ENCODE measurements around the gene CTTNBP2.

The CTTNBP2 gene

DNA sequence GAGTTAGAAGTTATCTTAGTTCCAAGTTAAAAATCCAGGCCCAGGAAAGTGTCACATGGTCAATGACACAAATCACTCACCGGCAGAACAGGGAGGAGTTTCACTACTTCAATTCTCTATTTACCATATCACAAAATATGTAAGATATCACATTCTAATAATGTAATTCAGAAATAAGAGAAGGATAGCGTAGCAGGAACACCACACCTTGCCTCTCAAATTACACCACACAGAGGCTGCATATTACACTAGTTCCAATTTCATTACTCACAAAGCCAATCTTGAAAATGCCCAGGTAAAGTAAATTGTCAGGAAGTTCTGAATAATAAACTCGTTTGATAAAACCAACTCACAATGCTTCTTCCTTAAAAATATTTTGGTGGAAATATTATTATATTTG lies 169.2 kb downstream of the CTTNBP2 start:
- DNase-seq (ENCODE audit: low read depth in 2 of 3, low spot score in 1 of 3), result no peak

DNA sequence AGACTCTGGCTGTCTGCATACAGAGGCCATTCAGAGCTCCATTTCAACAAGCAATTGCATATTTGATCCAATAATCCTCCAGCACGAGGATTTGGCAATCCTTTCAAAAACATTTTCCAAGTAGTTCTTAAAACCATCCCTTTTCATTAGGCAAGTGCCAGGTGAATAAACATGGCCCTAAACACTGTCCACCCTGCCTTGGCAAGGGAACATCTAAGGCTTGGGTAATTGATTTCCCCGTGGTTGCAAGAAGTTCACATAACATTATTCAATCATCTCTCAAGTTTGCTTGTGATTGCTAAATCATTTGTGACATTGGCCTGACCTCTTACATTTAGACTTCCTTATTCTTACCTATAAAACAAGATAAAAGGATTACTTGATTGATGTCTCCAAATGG lies 175.2 kb downstream of the CTTNBP2 start:
- DNase-seq (ENCODE audit: low read depth in 2 of 3, low spot score in 1 of 3), result no peak

DNA sequence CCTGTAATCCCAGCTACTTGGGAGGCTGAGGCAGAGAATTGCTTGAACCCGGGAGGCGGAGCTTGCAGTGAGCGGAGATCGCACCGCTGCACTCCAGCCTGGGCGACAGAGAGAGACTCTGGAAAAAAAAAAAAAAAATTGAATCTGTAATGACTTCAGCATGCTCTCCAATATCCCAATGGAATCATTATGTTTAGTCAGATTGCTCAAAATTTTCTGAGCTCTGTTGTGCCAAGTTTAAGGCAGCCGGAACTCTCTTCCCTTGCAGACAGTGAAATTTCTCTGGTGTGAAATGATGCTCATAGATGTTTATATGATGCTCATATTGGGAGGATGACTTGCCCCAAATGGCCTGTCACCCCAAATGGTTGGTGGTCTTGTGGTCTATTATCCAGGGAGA lies 180.9 kb downstream of the CTTNBP2 start:
- DNase-seq (ENCODE audit: low read depth in 2 of 3, low spot score in 1 of 3), result no peak

DNA sequence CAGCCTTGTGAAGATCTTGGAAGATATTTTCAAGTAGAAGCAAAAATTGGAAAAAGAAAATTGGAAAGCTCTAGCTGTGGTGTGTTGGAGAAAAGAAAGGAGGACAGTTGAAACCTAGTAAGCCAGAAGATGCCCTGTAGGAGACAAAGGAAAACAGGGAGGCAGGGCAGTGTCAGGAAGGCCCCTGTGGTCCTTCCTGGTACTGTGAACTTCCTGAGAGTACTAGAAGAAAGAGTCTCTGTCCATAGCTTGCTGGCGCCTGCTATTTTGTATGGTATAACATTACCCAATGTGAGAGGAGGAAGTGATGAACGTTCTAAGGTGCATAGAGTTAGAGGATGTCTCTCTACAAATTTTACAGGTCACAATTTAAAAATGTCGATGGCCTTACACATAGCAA lies 183.1 kb downstream of the CTTNBP2 start:
- no peak for DNase-seq (ENCODE audit: low read depth in 2 of 3, low spot score in 1 of 3)

DNA sequence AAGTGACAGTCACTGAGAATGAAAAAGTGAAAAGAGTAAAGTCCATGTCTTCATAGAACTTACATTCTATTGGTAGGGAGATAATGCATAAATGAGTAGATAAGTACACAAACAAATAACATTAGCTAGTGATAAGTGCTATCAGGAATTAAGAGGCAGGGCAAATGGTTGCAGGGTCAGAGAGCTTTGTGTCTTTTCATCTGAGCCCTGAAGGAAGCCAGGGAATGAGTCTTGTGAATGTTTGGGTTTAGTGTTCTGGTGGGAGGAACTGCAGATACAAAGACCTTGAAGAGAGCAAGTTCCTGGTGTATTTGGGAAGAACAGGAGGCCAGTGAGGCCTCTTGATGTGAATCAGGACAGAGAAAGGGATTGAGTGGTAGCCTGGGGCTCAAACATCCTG lies 183.8 kb downstream of the CTTNBP2 start:
- DNase-seq (ENCODE audit: low read depth in 2 of 3, low spot score in 1 of 3), result no peak

DNA sequence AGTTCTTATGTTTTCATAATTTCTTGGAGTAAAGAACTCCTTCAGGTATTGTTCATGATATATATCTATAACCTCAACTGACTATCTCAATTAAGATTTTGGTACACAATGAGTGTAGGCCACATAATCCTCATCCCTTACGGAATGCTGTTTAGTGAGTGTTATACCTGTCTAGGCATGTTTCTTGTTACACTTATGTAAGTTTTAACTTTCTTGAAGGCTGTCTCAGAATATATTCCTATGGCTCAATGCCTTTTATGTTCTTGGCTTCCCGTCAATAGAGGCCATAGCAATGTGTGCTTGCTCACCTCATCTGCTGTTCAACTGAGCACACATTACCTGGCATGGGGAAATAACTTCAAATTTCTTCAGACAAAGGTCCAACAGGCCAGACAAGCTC lies 185.1 kb downstream of the CTTNBP2 start:
- no peak for DNase-seq (ENCODE audit: low read depth in 2 of 3, low spot score in 1 of 3)

DNA sequence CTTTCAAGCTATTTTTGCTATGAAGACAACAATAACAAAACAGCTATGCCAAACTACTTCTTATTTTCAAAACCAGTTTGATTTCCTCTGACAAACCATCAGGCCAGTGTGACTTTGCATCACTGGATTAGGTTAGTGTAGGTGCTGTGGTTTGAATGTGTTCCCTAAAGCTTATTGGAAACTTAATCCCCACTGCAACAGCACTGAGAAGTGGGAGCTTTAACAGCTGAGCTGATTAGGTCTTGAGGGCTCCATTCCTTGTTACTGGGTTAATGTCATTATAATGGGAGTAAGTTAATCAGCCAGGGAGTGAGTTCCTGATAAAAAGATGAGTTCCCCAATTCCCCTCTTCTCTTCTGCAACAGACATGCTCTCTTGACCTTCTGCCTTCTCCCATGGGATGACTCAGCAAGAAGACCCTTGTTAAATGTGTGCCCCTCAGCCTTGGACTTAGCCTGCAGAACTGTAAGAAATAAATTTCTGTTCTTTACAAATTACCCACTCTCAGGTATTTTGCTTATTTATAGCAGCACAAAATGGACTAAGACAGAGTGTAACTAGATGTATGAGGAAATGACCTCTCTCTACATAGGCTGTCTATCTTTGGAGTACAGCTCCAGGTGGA lies 186.8 kb downstream of the CTTNBP2 start:
- DNase-seq (ENCODE audit: low read depth in 2 of 3, low spot score in 1 of 3), result no peak

DNA sequence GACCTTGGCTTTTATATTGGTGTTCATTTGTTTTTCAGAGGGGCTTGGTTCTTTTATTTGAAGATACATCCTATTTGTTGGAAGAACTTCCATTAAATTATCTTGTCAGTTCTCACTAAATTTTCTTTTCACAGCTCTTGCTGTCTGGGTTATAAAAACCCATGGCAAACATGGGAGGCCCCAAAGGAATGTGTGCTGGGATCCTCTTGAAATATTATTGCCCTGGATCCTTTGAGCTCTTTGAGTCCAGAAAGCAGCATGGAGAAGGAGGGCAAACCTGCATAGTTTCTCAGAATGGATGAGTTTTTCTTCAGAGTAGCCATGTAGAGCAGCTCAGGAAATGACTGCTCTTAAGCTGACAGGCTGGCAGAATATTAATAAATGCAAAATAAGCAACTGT lies 187.4 kb downstream of the CTTNBP2 start:
- DNase-seq (ENCODE audit: low read depth in 2 of 3, low spot score in 1 of 3), result no peak

DNA sequence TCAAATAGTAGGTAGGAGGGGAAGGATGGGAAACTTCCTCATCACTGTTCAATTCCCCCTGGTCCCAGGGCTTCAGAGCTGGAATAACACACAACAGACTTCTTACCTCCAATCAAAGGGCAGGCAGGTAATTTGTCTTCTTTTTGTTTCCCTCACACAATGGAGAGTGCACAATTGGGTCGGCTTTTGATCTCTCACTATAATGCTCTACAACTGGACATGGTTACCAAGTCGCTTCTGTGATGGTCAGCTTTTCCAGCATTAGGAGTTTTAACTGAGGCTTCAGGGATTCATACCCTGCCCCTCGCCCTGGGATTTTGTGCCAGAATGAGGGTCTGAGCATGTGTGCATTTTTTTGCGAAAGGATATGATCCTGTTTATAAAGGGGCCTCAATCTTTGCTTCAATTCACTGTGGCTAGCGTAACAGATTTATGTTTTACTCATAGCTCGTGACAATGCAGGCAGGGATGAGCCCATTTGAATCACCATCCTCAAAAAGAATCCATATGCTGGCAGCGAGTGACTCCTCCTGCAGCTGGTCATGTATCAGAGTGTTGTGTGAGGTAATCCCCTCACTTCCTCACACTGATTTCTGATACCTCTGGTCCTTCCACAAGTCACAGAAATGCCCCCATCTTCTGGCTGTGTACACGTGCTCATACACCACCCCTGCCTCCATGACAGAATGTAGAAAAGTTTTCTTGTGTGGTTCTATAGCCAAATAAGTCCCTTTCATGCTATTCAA lies 189.6 kb downstream of the CTTNBP2 start:
- DNase-seq (ENCODE audit: low read depth in 2 of 3, low spot score in 1 of 3), result no peak

DNA sequence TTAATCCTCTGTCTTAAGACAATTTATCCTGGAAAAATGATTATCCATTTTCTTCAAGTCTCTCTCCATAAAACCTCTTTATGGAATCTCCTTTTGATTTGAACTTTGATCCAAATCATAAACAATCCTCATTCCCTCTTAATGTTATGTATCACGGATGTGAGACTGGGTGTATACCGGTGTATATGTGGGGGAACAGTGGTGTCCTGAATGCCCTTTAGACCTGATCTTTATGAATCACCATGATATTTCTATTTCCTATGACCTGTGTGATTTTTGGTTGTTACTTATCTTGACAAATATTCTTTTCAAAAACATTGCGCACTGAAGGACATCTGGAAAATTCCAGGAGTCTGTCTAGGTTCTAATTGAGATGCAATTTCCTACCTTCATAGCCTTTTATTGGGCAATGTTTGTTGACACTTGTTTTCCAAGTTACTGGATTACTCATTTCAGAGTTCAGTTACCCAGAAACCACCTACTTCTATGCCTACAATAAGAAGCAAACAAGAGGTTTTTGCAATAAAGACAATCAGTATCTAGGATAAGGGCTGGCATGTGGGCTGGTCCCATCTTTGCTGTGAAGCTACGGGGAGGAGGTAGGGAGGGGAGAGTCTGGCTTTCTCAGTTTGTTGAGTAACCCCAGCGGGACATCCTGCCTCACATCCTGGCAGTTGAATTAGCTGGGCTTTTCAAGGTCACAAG lies 190.4 kb downstream of the CTTNBP2 start:
- no peak for DNase-seq (ENCODE audit: low read depth in 2 of 3, low spot score in 1 of 3)

DNA sequence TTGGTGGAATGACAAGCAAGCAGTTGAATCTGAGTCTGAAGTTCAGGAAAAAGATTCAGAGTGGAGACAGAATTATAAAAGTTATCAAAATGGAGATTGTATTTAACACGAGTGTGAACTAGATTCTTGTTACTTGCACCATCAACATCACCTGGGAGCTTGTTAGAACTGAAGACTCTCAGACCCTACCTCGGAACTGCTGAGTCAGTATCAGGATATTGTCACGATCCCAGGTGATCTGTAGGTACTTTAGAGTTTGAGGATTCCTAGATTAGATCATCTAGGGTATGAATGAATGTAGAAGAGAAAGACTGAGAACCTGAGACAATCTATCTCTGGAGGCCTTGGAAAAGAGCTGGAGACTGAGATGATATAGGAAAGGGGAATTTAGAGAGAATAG lies 194.1 kb downstream of the CTTNBP2 start:
- no peak for DNase-seq (ENCODE audit: low read depth in 2 of 3, low spot score in 1 of 3)

DNA sequence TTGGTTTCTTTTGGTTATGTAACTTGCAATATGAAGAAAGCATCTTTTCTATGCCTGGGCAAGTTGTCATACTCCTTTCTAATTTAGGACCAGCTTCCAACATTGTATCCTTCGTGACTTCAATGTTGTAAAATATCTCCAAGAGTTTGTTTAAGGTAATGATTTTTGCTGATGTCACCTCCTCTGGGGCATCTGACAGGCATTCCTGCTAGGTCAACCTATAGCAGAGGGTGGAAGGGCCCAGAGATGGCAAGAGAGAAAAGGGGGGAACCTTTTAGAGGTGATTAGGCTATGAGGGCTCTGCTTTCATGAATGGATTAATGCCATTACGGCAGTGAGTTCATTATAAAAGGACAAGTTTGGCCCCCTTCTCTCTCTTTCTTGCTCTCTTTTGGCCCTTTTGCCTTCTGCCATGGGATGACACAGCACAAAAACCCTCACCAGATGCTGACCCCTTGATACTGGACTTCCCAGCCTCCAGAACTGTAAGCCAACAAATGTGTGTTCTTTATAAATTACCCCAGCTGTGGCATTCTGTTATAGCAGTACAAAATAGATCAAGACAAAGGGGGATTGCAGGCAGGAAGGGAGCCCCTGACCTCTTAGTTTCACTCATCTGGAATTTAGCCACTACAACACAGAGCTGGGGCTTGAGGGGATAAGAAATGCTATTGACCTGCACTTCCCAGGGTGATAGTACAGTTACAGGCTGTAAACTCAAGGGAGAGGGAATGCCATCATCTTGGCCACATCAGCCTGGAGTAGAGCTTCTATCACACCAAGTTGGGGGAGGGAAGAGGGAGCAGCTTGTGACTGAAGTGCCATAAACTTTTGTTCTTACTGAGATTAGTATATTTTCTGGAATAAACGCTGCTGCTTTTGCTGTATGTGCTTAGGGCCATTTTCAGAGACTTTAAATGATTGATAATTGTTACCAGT lies 197.5 kb downstream of the CTTNBP2 start:
- DNase-seq (ENCODE audit: low read depth in 2 of 3, low spot score in 1 of 3), result no peak

DNA sequence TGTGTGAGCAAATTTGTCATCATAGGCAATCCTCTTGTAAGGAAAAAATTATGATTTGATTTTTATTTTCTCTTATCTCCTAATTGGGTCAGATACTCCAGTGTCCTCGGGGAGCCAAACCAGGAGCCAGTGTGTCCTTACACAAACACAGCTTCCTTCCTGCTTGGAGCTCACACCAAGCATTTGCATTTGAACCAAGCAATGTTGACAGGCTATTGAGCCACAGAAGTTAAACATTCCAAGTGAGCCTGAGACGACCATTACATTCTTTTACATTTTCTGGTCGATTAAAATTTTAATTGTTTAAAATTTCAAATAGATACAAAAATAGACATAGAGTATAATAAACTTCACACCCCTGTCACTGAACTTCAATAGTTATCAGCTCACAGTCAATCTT lies 198.6 kb downstream of the CTTNBP2 start:
- DNase-seq (ENCODE audit: low read depth in 2 of 3, low spot score in 1 of 3), result no peak

DNA sequence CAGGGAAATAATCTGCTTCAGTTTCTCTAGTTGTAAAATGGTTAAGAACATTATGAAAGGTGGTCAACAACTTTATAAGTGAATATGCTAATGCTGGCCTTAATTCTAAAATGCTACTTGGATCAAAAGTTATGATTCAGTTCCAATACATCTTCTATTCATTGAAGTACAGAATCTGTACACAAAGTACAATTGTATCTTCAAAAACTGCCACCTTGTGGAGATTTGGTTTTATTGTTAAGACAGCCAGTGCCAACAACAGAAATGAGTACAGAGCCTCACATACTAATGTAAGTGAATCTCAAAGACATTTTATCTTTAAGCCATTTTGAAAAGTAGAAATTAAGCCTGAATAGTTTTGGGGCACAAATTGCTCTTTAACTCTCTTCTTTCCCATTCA lies 199.4 kb downstream of the CTTNBP2 start:
- DNase-seq (ENCODE audit: low read depth in 2 of 3, low spot score in 1 of 3), result no peak

DNA sequence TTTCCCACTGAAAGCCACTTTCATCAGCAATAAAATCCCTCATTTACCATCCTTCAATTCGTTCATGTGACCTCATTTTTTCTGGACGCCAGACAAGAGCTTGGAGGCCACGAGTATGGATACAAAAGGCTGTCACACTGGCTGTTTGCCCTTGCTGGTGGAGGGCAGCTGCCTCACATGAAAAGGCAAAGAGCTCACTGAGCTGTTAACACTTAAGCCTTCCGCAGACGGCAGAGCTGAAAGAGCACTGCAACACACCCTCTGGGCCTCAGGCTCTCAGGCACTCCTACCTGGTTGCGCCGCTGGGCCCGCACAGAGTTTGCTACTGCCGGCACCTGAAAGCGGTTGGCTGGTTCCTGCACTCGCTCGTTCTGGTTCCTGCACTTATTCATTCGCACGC lies 199.9 kb downstream of the CTTNBP2 start:
- no peak for DNase-seq (ENCODE audit: low read depth in 2 of 3, low spot score in 1 of 3)

DNA sequence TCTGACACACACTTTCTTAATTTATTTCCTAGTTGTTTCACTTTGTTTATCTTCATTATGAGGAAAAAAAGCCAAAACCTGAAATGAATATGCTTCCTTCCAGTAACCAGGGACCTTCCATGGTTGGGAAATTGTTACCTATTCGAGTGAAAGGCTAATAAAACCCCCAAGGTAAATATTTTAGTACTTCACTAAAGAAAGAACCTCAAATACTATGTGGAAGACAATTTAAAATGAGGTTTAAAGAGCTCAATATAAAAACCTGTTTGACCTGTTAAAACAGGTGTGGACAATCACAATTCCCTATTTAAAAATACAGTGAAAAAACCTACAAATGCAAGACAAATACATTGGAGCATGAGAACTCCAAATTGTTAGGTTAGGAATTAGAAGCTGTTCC lies 200.8 kb downstream of the CTTNBP2 start:
- no peak for DNase-seq (ENCODE audit: low read depth in 2 of 3, low spot score in 1 of 3)

DNA sequence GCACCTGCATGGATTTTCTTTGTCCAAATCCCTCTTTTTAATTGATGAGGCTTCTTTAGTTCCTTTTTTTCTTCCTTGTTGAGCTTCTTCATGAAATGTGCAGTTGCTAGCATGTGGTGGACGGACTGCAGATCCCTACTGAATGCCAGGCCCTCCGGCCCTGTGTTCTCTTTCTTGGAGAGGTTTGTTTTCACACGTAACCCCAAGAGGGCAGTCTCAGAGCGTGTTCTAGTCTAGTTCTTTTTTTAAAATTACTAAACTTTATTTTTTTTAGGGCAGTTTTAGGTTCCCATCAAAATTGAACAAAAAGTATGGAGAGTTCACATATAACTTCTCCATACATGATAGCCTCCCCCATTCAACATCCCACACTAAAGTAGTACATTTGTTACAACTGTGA lies 203.4 kb downstream of the CTTNBP2 start:
- DNase-seq (ENCODE audit: low read depth in 2 of 3, low spot score in 1 of 3), result no peak

DNA sequence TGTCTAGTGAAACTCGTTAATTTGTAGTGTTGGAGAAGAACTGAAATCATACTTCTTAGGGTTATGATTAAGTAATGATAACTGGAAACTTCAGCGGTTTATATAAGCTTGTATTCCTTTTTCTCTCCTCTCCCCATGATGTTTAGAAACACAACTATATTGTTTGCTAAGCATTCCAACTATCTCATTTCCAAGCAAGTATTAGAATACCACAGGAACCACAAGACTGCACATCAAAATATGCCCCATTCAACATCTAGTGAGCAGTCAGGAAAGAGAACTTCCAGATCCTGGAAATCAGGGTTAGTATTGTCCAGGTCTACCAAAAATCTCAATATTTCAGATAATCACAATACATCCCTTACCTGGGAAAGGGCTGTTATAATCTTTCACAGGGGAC lies 205.8 kb downstream of the CTTNBP2 start:
- DNase-seq (ENCODE audit: low read depth in 2 of 3, low spot score in 1 of 3), result no peak

DNA sequence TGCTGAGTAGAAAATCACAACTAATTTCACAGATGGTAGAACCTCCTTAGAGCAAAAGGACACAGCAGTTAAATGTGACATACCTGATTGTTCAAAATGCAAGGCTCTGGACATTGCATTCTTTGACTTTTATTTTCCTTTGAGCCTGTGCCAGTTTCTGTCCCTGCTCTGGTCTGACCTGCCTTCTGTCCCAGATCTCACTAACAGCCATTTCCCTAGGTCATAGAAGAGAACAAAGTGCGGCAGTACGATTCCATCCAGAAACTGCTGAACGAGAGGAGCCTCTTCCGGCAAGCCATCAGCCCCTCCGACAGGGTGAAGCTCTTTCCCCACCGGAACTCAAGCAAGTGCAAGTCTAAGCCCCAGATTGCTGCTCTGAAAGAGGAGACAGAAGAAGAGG lies 206.6 kb downstream of the CTTNBP2 start:
- no peak for DNase-seq (ENCODE audit: low read depth in 2 of 3, low spot score in 1 of 3)

DNA sequence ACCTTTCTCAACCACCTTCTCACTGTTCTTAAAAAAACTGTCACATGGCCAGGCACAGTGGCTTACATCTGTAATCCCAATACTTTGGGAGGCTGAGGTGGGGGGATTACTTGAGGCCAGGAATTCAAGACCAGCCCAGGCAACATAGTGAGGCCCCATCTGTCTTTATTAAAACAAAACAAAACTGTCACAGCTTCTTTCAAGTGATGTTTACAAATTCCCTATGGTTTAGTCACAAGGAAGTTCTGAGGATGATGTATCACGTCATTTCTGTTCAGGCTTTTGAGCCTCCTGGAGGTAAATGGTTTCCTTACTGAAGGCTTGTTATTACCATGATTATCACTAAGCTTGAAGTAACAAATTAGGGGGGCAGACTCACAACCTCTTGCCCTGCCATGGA lies 207.2 kb downstream of the CTTNBP2 start:
- DNase-seq (ENCODE audit: low read depth in 2 of 3, low spot score in 1 of 3), result no peak

DNA sequence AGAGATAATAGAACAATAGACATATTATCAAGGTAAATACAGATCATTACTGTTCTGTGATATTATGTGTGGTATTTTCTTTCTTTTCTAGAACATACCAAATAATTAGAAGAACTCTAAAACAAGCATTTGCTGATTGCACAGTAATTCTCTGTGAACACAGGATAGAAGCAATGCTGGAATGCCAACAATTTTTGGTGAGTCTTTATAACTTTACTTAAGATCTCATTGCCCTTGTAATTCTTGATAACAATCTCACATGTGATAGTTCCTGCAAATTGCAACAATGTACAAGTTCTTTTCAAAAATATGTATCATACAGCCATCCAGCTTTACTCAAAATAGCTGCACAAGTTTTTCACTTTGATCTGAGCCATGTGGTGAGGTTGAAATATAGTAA lies 207.9 kb downstream of the CTTNBP2 start:
- no peak for DNase-seq (ENCODE audit: low read depth in 2 of 3, low spot score in 1 of 3)

All from stimulated activated CD4-positive, alpha-beta T cell treated with anti-CD3 and anti-CD28 coated beads, Interleukin-12 subunit alpha, Interleukin-12 subunit beta, amount 100 ng/mL, for 48 hours (primary cell).